Measurements from ENCODE around the gene ABLIM2.

ABLIM2 gene

DNA sequence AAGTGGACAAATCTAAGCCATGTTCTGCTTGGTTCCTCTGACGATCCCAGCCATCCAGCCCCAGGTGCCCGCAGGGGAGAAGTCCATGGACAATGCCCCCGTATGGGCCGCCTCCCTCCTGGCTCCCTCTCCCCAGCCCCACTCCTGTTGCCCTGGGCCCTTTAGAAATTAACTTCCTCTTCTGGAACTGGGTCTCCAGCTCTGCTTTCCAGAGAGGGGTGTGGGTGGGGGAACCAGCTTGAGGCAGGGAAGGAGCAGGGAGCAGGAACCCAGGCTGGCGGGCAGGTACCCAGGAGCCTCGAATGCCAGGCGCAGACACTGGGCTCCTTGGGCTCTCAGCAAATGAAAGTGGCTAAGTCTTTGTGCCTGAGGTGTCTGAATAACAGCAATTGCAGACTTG, 12.7 kb upstream of the ABLIM2 start:
- H3K36me3 ChIP-seq (ENCODE audit: control insufficient read depth, insufficient read depth, low read length, severe bottlenecking) = no peaks in the 10 kb centered on the region
- no peak for DNase-seq (ENCODE audit: low read depth)
- H3K4me1 ChIP-seq (ENCODE audit: control insufficient read depth, insufficient read depth, low read length) = peaks cover 21% of the 10 kb centered on the region
- H3K9ac ChIP-seq (ENCODE audit: low read length) = no peak overlapping the region
- H3K9me3 ChIP-seq (ENCODE audit: control insufficient read depth, low read length) = peaks cover 5% of the 10 kb centered on the region
- H3K4me3 ChIP-seq (ENCODE audit: low read length) = no peak overlapping the region
- H3K27me3 ChIP-seq (replicated peaks; ENCODE audit: control insufficient read depth, insufficient read depth, low read length) = peaks cover 34% of the 10 kb centered on the region

DNA sequence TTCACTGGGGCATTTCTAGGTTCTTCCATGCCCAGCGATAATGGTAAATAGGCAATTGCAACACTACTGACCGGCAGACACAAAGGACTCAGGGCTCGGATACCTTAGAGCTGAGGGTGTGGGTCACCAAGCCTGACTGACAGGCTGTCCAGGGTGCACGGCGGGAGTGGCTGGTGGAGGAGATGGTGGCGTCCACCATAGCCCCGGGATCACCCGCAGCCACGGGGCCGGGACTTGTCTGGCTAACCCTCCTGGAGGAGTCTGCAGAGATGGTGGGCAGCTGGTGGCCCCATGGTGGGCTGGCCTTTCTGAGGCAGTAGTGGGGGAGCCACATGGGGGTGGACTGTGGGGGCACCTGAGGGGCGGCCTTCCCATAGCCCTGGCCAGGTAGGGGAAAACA, 11.7 kb upstream of the ABLIM2 start:
- no peak overlapping the region for H3K4me3 ChIP-seq (ENCODE audit: low read length)
- H3K9me3 ChIP-seq (ENCODE audit: control insufficient read depth, low read length) = peaks cover 5% of the 10 kb centered on the region
- H3K4me1 ChIP-seq (ENCODE audit: control insufficient read depth, insufficient read depth, low read length) = peaks cover 24% of the 10 kb centered on the region
- H3K9ac ChIP-seq (ENCODE audit: low read length) = no peak overlapping the region
- DNase-seq (ENCODE audit: low read depth) = no peak
- H3K27me3 ChIP-seq (replicated peaks; ENCODE audit: control insufficient read depth, insufficient read depth, low read length) = peaks cover 25% of the 10 kb centered on the region
- no peaks in the 10 kb centered on the region for H3K36me3 ChIP-seq (ENCODE audit: control insufficient read depth, insufficient read depth, low read length, severe bottlenecking)

DNA sequence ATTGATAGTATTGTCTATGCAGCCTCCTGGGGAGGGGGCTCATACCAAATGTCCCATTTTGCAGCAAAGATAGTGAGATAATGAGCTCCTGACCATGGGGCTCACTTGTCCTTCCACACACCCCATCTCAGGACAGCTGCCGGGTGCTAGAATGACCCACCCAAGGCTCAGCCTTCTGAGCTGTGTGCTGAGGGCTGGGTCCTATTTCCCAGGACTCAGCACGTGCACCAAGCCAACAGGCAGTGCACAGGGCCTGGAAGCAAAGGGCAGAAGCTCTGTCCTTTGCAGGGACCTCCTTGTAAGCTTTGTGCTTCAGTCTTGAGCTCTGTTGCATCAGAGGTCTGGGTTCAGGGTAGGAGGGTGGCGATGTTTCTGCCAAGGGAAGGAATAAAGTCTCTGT, 11.2 kb upstream of the ABLIM2 start:
- H3K4me1 ChIP-seq (ENCODE audit: control insufficient read depth, insufficient read depth, low read length) = peaks cover 25% of the 10 kb centered on the region
- no peaks in the 10 kb centered on the region for H3K36me3 ChIP-seq (ENCODE audit: control insufficient read depth, insufficient read depth, low read length, severe bottlenecking)
- no peak for DNase-seq (ENCODE audit: low read depth)
- H3K9me3 ChIP-seq (ENCODE audit: control insufficient read depth, low read length) = peaks cover 5% of the 10 kb centered on the region
- no peak overlapping the region for H3K4me3 ChIP-seq (ENCODE audit: low read length)
- no peak overlapping the region for H3K9ac ChIP-seq (ENCODE audit: low read length)
- H3K27me3 ChIP-seq (replicated peaks; ENCODE audit: control insufficient read depth, insufficient read depth, low read length) = peaks cover 20% of the 10 kb centered on the region

DNA sequence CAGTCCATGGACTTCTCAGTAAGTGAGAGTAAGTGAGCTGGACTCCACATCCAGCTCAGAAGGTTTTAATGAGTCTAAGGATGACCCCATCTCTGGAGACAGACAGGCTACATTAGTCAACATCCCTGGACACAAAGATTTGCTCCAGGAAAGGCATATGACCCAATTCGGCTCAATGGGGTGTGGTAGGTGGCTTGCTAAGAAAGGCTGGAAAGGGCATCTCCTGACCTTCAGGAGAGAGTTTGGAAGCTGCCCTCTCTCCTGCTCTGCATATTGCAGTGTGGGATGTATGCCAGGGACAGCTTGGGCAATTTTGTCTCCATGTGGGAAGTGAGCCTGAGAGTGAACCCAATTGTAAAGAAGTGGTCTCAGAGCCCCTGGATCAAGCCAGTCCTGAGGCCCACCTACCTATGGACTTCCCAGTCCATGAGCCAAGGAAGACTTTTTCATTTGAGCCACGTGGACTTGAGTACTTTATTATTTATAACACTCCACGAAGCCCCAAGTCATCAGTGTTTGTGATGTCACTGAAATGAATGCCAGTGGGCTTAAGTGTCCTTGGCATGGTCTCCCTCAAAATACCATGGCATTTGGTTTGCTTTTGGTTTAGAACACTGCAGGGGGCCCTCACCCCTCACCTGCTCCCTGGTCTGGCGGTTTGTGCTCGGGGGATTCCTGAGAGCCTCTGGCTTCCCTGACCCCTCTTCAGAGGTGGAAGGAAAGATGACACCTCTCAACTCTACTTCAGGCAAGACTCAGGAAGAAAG, 10.4 kb upstream of the ABLIM2 start:
- no peak for DNase-seq (ENCODE audit: low read depth)
- Histone ChIP-seq H3K36me3 (ENCODE audit: control insufficient read depth, insufficient read depth, low read length, severe bottlenecking) (no peaks in the 10 kb centered on the region), H3K4me3 (ENCODE audit: low read length) (no peak overlapping the region), H3K4me1 (ENCODE audit: control insufficient read depth, insufficient read depth, low read length) (peaks cover 25% of the 10 kb centered on the region), H3K27me3 (replicated peaks; ENCODE audit: control insufficient read depth, insufficient read depth, low read length) (peaks cover 20% of the 10 kb centered on the region), H3K9me3 (ENCODE audit: control insufficient read depth, low read length) (peaks cover 5% of the 10 kb centered on the region), H3K9ac (ENCODE audit: low read length) (no peak overlapping the region)

DNA sequence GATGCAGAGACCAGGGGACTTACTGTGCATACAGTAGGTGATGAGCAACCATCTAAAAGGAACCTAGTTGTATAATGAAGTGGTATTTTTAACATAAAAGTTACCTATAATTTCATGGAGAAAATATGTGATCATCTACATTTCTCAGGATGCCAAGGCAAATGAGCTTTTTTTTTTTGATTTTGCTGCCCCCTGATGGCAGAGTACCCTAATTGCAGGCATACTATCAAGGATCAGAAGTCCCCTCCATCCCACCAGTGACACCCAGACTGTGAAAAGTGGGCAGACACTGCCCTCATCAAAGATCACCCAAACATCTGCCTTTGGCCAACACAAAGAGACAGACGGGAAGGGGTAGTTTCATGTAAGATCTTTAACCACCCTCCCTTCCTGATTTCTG, 9.6 kb upstream of the ABLIM2 start:
- Histone ChIP-seq H3K4me3 (ENCODE audit: low read length) (no peak overlapping the region), H3K27me3 (replicated peaks; ENCODE audit: control insufficient read depth, insufficient read depth, low read length) (peaks cover 22% of the 10 kb centered on the region), H3K4me1 (ENCODE audit: control insufficient read depth, insufficient read depth, low read length) (peaks cover 25% of the 10 kb centered on the region), H3K36me3 (ENCODE audit: control insufficient read depth, insufficient read depth, low read length, severe bottlenecking) (no peaks in the 10 kb centered on the region), H3K9ac (ENCODE audit: low read length) (no peak overlapping the region), H3K9me3 (ENCODE audit: control insufficient read depth, low read length) (peaks cover 5% of the 10 kb centered on the region)
- no peak for DNase-seq (ENCODE audit: low read depth)

DNA sequence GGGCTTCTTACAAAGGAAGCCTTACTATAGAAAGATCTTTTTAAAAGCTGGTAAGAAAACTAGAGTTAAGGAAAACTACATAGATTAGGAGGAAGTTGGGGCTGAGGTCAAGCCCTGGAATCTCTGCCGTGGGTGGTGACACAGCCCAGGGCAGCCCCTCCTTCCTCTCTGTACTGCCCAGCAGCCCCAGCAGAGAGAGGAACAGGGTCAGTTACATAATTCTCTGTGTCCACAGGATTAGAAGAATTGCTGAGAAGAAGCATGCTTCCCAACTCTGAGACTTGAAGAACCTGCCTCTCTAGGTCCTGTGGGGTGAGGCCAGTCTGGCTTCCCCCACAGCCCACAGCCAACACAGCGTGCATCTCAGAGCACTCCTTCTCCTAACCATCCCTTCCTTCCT, 9.2 kb upstream of the ABLIM2 start:
- H3K9me3 ChIP-seq (ENCODE audit: control insufficient read depth, low read length) = peaks cover 5% of the 10 kb centered on the region
- no peak overlapping the region for H3K4me3 ChIP-seq (ENCODE audit: low read length)
- no peaks in the 10 kb centered on the region for H3K36me3 ChIP-seq (ENCODE audit: control insufficient read depth, insufficient read depth, low read length, severe bottlenecking)
- H3K9ac ChIP-seq (ENCODE audit: low read length) = no peak overlapping the region
- no peak for DNase-seq (ENCODE audit: low read depth)
- peaks cover 25% of the 10 kb centered on the region for H3K4me1 ChIP-seq (ENCODE audit: control insufficient read depth, insufficient read depth, low read length)
- peaks cover 26% of the 10 kb centered on the region for H3K27me3 ChIP-seq (replicated peaks; ENCODE audit: control insufficient read depth, insufficient read depth, low read length)

DNA sequence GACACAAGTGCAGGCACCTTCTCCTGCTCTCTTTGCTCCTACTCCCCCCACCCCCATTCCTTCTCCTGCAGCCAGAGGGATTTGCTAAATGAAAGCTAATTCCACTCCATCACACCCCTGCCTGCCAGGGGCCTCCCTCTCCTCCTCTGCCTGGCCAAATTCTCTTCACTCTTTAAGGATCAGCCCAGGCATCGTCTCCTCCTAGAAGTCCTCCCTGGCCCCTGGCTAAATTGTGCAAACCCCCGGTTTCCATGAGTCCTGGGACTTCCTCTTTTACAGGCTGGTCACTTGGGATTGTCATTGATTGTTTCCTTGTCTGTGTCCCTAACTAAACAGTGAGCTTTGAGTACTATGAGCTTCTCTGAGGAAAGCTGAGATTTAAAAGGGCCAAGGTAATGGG, 8.7 kb upstream of the ABLIM2 start:
- Histone ChIP-seq H3K27me3 (replicated peaks; ENCODE audit: control insufficient read depth, insufficient read depth, low read length) (peaks cover 26% of the 10 kb centered on the region), H3K4me1 (ENCODE audit: control insufficient read depth, insufficient read depth, low read length) (peaks cover 25% of the 10 kb centered on the region), H3K4me3 (ENCODE audit: low read length) (no peak overlapping the region), H3K9ac (ENCODE audit: low read length) (no peak overlapping the region), H3K36me3 (ENCODE audit: control insufficient read depth, insufficient read depth, low read length, severe bottlenecking) (no peaks in the 10 kb centered on the region), H3K9me3 (ENCODE audit: control insufficient read depth, low read length) (peaks cover 5% of the 10 kb centered on the region)
- no peak for DNase-seq (ENCODE audit: low read depth)

DNA sequence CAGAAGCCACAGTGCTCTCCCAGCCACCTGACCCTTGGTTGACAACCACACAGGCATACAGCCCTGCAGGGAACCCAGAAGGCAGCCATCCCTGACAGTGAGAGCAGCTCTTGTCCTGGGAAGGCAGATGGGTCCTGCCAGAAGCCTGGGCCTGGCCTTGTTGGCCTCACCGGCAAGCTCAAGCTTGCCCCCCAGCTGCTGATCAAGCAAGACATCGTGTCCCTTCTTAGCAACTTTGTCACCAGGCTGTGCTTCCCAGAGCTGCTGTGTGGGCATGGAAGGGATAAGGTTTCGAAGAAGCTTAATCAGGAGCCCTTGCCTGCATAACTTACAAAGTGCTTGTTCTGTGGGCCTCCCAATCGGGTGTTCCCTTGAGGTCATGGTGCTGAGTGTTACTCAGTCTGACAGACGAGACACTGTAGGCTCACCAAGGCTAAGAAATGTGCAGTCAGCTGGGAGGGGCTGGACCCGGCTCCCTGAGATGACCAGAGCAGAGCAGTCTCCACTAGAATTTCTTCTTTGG, 6.8 kb upstream of the ABLIM2 start:
- H3K9ac ChIP-seq (ENCODE audit: low read length) = no peak overlapping the region
- peak; percentile 5 for DNase-seq (ENCODE audit: low read depth)
- no peak overlapping the region for H3K4me3 ChIP-seq (ENCODE audit: low read length)
- no peaks in the 10 kb centered on the region for H3K36me3 ChIP-seq (ENCODE audit: control insufficient read depth, insufficient read depth, low read length, severe bottlenecking)
- H3K27me3 ChIP-seq (replicated peaks; ENCODE audit: control insufficient read depth, insufficient read depth, low read length) = peaks cover 27% of the 10 kb centered on the region
- H3K9me3 ChIP-seq (ENCODE audit: control insufficient read depth, low read length) = peaks cover 5% of the 10 kb centered on the region
- peaks cover 25% of the 10 kb centered on the region for H3K4me1 ChIP-seq (ENCODE audit: control insufficient read depth, insufficient read depth, low read length)

DNA sequence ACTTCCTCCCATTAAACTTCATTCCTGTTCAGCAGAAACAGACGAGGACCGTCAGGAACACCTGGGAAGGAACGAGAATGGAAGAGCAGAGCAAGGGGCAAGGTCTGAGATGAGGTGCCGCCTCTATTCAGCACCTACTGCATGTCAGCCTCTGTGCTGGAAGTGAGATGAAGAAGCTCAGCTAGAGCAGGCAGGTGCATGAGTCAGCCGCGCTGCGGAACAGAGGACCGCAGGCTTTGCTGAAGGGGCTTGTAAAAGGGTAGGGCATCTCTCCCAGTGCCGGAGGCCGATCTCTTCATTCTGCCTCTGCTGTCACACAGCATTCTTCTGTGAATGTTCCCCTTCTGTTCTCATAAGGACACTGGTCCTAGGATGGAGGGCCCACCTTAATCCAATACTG, 6.1 kb upstream of the ABLIM2 start:
- Histone ChIP-seq H3K36me3 (ENCODE audit: control insufficient read depth, insufficient read depth, low read length, severe bottlenecking) (no peaks in the 10 kb centered on the region), H3K4me3 (ENCODE audit: low read length) (no peak overlapping the region), H3K9ac (ENCODE audit: low read length) (no peak overlapping the region), H3K27me3 (replicated peaks; ENCODE audit: control insufficient read depth, insufficient read depth, low read length) (peaks cover 21% of the 10 kb centered on the region), H3K4me1 (ENCODE audit: control insufficient read depth, insufficient read depth, low read length) (peaks cover 29% of the 10 kb centered on the region), H3K9me3 (ENCODE audit: control insufficient read depth, low read length) (peaks cover 5% of the 10 kb centered on the region)
- no peak for DNase-seq (ENCODE audit: low read depth)

DNA sequence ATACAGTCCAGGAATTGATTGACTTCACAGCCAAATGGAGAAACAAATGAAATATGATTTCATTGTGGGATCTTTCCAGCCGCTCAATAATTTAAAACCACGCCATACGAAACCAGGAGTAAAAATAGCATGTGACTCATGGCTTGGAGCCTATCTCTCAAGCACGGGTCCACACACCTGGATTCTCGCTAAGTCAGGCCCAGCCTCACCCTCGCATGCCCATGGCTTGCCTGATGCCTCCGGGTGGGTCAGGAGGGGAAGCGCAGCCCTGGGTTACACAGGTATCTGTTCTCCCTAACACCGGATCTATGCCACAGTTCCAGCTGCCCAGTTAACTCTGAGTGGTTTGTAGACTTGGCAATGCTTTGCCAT, 5.6 kb upstream of the ABLIM2 start:
- Histone ChIP-seq H3K27me3 (replicated peaks; ENCODE audit: control insufficient read depth, insufficient read depth, low read length) (peaks cover 21% of the 10 kb centered on the region), H3K4me3 (ENCODE audit: low read length) (no peak overlapping the region)
- no peak for DNase-seq (ENCODE audit: low read depth)

DNA sequence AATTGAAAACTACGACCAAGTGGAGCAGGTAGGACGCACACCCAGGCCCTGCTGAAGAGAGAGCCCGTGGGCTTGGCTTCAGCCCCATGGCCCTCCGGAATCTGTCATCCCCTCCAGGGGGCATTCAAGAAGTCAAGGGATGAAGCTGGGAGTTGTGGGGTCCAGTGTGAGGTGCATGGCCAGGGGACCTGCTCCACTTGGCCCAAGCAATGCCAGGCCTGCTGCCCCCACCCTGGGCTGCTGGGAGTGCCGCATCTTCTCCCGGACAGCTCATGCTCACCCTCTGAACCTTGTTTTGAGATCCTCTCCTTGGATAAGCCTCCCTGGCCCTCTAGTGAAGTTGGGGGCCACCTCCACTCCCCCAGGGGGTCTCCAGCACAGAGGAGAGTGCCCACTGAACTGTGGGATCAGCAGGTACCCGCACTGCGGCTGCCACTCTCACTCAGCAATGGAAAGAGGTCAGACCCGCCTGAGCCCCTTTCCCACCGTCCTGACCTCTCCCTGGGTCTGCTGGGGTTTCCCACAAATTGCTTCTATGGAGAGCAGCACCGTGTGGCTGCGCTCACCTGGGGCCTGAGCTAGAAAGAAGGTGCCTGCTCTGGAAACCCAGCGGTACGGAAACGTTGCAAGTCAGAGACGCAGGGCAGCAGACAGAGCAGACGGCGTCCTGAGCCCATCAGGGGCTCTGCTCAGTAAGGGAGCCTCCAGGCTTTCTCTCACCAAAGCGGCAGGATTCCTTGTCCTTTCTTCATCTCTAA, 5.0 kb upstream of the ABLIM2 start:
- H3K9ac ChIP-seq (ENCODE audit: low read length) = no peak overlapping the region
- H3K4me1 ChIP-seq (ENCODE audit: control insufficient read depth, insufficient read depth, low read length) = peaks cover 23% of the 10 kb centered on the region
- H3K36me3 ChIP-seq (ENCODE audit: control insufficient read depth, insufficient read depth, low read length, severe bottlenecking) = no peaks in the 10 kb centered on the region
- H3K27me3 ChIP-seq (replicated peaks; ENCODE audit: control insufficient read depth, insufficient read depth, low read length) = peaks cover 21% of the 10 kb centered on the region
- H3K4me3 ChIP-seq (ENCODE audit: low read length) = no peak overlapping the region
- no peak for DNase-seq (ENCODE audit: low read depth)
- peaks cover 5% of the 10 kb centered on the region for H3K9me3 ChIP-seq (ENCODE audit: control insufficient read depth, low read length)

More for the DNA sequence above, 5.6 kb upstream of the ABLIM2 start:
- Histone ChIP-seq H3K4me1 (ENCODE audit: control insufficient read depth, insufficient read depth, low read length) (peaks cover 29% of the 10 kb centered on the region), H3K9me3 (ENCODE audit: control insufficient read depth, low read length) (peaks cover 5% of the 10 kb centered on the region), H3K36me3 (ENCODE audit: control insufficient read depth, insufficient read depth, low read length, severe bottlenecking) (no peaks in the 10 kb centered on the region), H3K9ac (ENCODE audit: low read length) (no peak overlapping the region)

Measured in adipocyte (in vitro differentiated cells).